GM18861 (cell line): ENCODE results near the gene IRGQ.
"Not testable (repeated sequence)": the region's sequence is repeated elsewhere in the genome, so short reads cannot be mapped to it uniquely, and the experiment has no call there.

Experiments
- ATAC-seq: cut with Tn5 transposase; IDR thresholded peaks from one replicate; pipeline ENCODE4 v1.9.1; 2021; ENCODE audit not compliant: unreplicated experiment

Gene IRGQ

GRCh38 chr19:43625918-43626579 lies 30.1 kb upstream of the IRGQ start:
- ATAC-seq, result no peak

- no peak for ATAC-seq
These were observed 29.0 kb upstream of the IRGQ start for GRCh38 chr19:43624933-43625332.

GRCh38 chr19:43623889-43624670 lies 28.1 kb upstream of the IRGQ start:
- ATAC-seq, result no peak

GRCh38 chr19:43622956-43623355 lies 27.0 kb upstream of the IRGQ start:
- ATAC-seq, result no peak

- ATAC-seq, result no peak
These were observed 26.1 kb upstream of the IRGQ start for GRCh38 chr19:43622070-43622469.

- no peak for ATAC-seq
These were observed 24.4 kb upstream of the IRGQ start for GRCh38 chr19:43620061-43621001.

DNA sequence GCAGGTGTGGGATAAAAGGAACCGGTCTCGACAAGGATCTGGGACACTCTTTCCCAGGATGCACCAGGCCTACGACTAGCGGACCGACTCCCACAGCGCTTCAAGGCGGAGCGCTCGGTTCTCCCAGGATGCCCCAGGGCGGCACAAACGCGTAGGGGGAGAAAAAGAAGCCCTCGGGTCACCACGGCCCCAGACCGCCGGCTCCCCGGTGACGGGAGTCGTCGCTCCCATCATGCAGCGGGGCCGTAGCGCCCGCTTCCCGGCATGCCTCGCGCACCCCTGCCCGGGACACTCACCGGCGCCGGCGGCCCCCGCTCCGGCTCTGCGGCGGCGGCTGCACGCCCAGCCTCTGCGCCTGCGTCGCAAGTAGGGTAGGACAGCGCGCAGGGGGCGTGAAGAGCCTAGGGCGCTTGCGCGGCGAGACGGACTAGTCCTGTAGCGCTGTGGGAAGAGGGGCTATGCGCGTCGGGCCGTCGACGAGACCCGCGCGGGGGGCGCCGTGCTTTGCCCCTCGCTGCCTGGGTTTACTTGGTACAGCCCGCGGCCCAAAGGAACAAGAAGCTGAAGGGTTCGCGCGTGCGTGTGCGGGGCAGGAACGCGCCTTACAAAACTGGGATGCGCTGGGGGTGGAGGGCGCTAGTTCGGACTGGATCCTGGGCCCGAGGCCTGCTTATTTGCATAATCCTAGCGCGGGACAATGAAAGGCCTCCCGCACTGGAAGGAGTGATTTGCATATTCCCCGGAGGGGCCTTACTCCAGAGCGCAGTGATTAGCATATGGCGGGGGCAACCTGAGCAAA lies 23.5 kb upstream of the IRGQ start, which contains the start of gene ZNF428:
Gene ZNF428 (minus strand): TSS at position 368 of the 799 bp plus-strand sequence. CDS start 5,325 bp downstream, outside the sequence.
- peak; percentile 76 for ATAC-seq

DNA sequence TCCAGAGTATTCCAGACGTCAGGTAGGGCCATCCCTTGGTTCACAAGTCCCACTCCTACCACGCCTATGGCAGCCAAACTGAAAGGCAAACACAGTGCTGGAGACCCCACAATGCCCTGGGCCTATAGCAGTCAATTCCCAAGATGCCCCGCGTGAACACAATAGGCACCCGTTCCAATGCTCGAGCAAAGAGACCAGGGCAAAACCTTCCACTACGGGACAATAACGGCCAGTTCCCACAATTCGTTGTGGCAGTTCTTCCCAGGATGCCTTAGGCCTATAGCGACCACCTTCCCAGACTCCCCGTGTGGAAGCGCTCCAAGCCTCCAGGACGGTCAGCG lies 23.0 kb upstream of the IRGQ start:
- ATAC-seq, result peak; percentile 5

GRCh38 chr19:43616954-43617353 lies 21.0 kb upstream of the IRGQ start:
- ATAC-seq, result no peak

DNA sequence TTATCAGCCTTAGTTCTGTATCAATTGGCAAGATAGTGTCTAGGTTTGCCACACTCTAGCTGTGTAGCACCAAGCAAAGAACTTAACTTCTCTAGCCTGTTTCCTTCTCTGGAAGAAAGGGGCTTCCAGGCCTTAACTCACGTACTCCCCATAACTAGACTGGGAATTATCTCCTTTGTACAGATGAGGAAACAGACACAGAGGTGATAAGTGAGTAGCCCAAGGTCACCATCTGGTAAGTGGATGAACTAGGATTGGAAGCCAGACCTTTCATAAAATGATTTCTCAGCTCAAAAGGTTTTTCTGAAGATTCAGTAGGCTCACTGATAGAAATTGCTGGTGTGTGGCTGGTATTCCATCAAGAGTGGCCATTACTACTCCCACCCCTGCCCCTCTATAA lies 20.4 kb upstream of the IRGQ start:
- no peak for ATAC-seq

DNA sequence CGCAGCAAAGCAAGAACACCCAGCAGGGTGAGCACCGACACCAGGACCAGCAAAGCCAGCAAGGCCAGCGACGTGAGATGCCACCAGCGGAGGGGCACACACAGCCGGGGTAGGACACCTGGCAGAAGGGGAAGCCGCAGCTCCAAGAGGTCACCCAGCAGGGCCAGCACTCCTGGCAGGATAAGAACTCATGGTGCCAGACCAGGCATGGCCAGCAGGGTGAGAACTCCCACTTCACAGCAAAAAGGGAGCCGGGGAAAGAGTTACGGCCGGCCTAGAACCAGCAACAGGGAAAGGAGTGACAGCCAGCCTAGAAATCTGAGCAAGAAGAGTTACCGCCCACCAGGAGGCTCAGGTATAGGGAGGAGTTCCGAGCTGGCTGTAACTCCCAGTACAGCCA lies 16.4 kb upstream of the IRGQ start:
- ATAC-seq, result no peak

- no peak for ATAC-seq
These were observed 15.9 kb upstream of the IRGQ start, which contains the start of gene SRRM5 for GRCh38 chr19:43611788-43612187. SRRM5 (plus strand) TSS chr19:43612088; CDS start chr19:43612122, 34 bp downstream.

GRCh38 chr19:43610493-43610892 lies 14.6 kb upstream of the IRGQ start:
- no peak for ATAC-seq

DNA sequence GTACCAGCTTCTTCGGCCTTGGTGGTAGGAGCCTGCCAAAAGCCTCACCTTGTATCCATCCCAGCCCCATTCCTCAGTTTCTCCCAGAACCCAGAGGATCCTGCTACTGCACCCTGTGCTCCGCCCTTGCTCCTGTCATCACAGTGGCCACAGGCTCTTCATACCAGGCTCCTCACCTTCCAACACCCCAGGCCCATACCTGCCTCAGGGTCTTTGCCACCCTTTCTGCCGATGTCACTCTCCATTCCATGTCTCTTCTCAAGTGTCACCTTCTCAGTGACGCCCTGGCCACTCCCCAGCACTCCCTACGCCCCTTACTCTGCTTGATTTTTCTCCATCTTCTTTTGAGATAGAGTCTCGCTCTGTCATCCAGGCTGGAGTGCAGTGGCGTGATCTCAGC lies 13.9 kb upstream of the IRGQ start:
- ATAC-seq, result no peak

- ATAC-seq, result no peak
These were observed 11.6 kb upstream of the IRGQ start for GRCh38 chr19:43607238-43608205.

DNA sequence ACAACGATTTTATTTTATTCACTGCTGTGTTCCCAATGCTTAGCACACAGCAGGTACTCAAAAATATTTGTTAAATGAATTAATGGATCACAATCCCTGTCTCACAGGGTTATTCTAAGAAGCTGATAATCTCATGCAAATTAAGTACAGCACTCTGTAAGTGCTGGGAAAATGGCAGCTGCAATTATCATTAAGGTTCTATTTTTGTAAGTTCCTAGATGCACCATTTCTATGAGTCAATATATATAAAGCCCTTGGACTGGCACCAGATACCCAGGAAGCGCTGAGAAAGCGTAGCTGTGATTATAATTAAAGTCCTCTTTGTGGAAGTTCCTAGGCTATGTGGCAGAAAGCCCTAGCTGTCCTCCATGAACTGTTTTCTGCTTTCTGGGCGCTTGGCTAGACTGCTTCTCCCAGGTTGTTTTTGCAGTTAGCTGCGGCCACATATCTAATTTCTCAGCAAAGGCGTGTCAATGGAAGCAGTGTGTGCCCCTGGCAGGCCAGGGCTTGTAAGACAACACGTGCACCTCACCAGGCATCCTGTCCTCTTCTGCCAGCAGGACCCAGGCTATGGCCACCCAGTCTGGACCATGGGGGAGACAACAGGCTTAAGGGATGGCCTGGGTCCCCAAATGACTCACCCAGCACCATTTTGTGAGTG lies 10.8 kb upstream of the IRGQ start:
- ATAC-seq, result no peak

- no peak for ATAC-seq
These were observed 10.1 kb upstream of the IRGQ start for GRCh38 chr19:43605875-43606568.

DNA sequence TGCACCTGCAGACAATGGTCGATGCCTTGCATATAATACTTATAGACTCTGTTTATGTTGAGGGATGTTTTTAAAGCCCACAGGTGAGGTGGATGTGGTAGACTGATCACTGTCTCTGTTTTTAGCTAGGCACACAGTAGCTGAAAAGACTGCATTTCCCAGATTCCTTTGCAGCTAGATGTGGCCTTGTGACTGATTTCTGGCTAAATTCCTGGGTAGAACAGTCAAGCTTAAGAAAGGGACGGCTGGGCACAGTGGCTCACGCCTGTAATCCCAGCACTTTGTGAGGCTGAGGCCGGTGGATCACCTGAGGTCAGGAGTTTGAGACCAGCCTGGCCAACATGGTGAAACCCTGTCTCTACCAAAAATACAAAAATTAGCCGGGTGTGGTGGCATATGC lies 4.4 kb upstream of the IRGQ start:
- ATAC-seq, result not testable (repeated sequence)
